ENCODE results near the gene HACD2. TPM values are rescaled to one million over a fixed set of nuclear protein-coding genes. Genes with fewer than 3 reads are reported as not detected.

Gene HACD2
- total RNA-seq, 1 donor from 2014 or later: 35.9 TPM

DNA sequence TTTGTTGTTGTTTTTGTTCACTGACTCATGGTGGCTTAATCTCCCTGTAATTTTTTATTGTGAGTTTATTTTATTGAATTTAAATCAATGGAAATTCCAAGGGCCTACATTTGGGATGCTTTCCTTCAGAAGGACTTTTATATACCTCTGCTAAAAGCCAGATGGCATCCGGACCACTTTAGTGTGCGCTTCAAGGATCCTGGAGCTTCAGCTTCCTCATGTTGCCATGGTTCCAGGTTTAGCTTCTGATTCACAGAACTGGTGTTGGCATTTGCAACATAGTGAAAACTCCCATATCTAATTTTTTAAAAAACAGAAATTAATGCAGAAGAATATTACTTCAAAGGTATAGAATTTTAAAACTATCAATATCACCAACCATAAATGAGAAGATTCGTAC, 8.5 kb upstream of the HACD2 start:
- Histone ChIP-seq H3F3A (ENCODE audit: low read depth) (no peaks in the 10 kb centered on the region), H3K79me2 (ENCODE audit: low read depth) (peaks cover 3% of the 10 kb centered on the region), H3K4me3 (no peak overlapping the region), H3K27ac (no peak overlapping the region), H3K27me3 (no peaks in the 10 kb centered on the region), H3K4me2 (no peak overlapping the region), H3K9ac (no peak overlapping the region), H3K4me1 (no peaks in the 10 kb centered on the region), H3K9me3 (ENCODE audit: low read depth) (no peaks in the 10 kb centered on the region), H3K36me3 (no peaks in the 10 kb centered on the region), H2AFZ (replicated peaks) (no peak overlapping the region), H4K20me1 (ENCODE audit: low read depth) (no peaks in the 10 kb centered on the region)
- Mint-ChIP-seq H3K4me1 (peaks cover 2% of the 10 kb centered on the region), H3K27me3 (ENCODE audit: insufficient read depth, low read depth) (no peaks in the 10 kb centered on the region), H3K27ac (no peak overlapping the region), H3K9me3 (peaks cover 25% of the 10 kb centered on the region), H3K4me3 (no peak overlapping the region), H3K36me3 (peaks cover 35% of the 10 kb centered on the region)
- no peak for TF ChIP-seq EZH2phosphoT487 (IDR thresholded peaks at IDR 0.05)
- no peak for TF ChIP-seq CTCF (IDR thresholded peaks at IDR 0.05)
- no peak for TF ChIP-seq EZH2 (IDR thresholded peaks at IDR 0.05)
- DNase-seq (ENCODE audit: low spot score): no peak

GRCh38 chr3:123590685-123591450, 6.0 kb upstream of the HACD2 start:
- H3K4me3 Mint-ChIP-seq: no peak overlapping the region
- H3K36me3 Mint-ChIP-seq: peaks cover 41% of the 10 kb centered on the region
- H3K4me1 Mint-ChIP-seq: peaks cover 5% of the 10 kb centered on the region
- no peak overlapping the region for H3K27ac ChIP-seq
- no peak for TF ChIP-seq CTCF (IDR thresholded peaks at IDR 0.05)
- TF ChIP-seq EZH2phosphoT487 (IDR thresholded peaks at IDR 0.05): no peak
- no peak for TF ChIP-seq EZH2 (IDR thresholded peaks at IDR 0.05)
- H4K20me1 ChIP-seq (ENCODE audit: low read depth): no peaks in the 10 kb centered on the region
- no peak overlapping the region for H3K9ac ChIP-seq
- no peaks in the 10 kb centered on the region for H3K27me3 Mint-ChIP-seq (ENCODE audit: insufficient read depth, low read depth)
- peaks cover 25% of the 10 kb centered on the region for H3K79me2 ChIP-seq (ENCODE audit: low read depth)
- no peaks in the 10 kb centered on the region for H3K9me3 ChIP-seq (ENCODE audit: low read depth)
- no peaks in the 10 kb centered on the region for H3K27me3 ChIP-seq
- no peak overlapping the region for H3K4me3 ChIP-seq
- H3K4me1 ChIP-seq: peaks cover 8% of the 10 kb centered on the region
- H3K36me3 ChIP-seq: no peaks in the 10 kb centered on the region
- H3F3A ChIP-seq (ENCODE audit: low read depth): peaks cover 10% of the 10 kb centered on the region
- H2AFZ ChIP-seq (replicated peaks): no peak overlapping the region
- H3K4me2 ChIP-seq: no peak overlapping the region
- no peak overlapping the region for H3K27ac Mint-ChIP-seq
- no peak for DNase-seq (ENCODE audit: low spot score)
- peaks cover 27% of the 10 kb centered on the region for H3K9me3 Mint-ChIP-seq

GRCh38 chr3:123587401-123587800, 2.5 kb upstream of the HACD2 start:
- Mint-ChIP-seq H3K4me3 (peak overlapping the region; percentile 76), H3K27ac (no peak overlapping the region), H3K4me1 (peaks cover 17% of the 10 kb centered on the region), H3K9me3 (peaks cover 27% of the 10 kb centered on the region), H3K36me3 (peaks cover 39% of the 10 kb centered on the region), H3K27me3 (ENCODE audit: insufficient read depth, low read depth) (no peaks in the 10 kb centered on the region)
- H3K4me1 ChIP-seq: peaks cover 16% of the 10 kb centered on the region
- no peak overlapping the region for H2AFZ ChIP-seq (replicated peaks)
- H3K9ac ChIP-seq: no peak overlapping the region
- H3K27me3 ChIP-seq: no peaks in the 10 kb centered on the region
- peaks cover 44% of the 10 kb centered on the region for H3K79me2 ChIP-seq (ENCODE audit: low read depth)
- H3K4me3 ChIP-seq: no peak overlapping the region
- peaks cover 8% of the 10 kb centered on the region for H4K20me1 ChIP-seq (ENCODE audit: low read depth)
- no peaks in the 10 kb centered on the region for H3K36me3 ChIP-seq
- TF ChIP-seq EZH2phosphoT487 (IDR thresholded peaks at IDR 0.05) (no peak), EZH2 (IDR thresholded peaks at IDR 0.05) (no peak), CTCF (IDR thresholded peaks at IDR 0.05) (no peak)
- peaks cover 21% of the 10 kb centered on the region for H3F3A ChIP-seq (ENCODE audit: low read depth)
- no peak overlapping the region for H3K27ac ChIP-seq
- no peak overlapping the region for H3K4me2 ChIP-seq
- no peak for DNase-seq (ENCODE audit: low spot score)
- no peaks in the 10 kb centered on the region for H3K9me3 ChIP-seq (ENCODE audit: low read depth)
